ENCODE results near the gene PSMA5. TPM values are rescaled to one million over a fixed set of nuclear protein-coding genes. Genes with fewer than 3 reads are reported as not detected.
A peak's percentile ranks its signal among the peaks of the same experiment; 100 is the strongest.

The PSMA5 gene
- total and polyA plus RNA-seq, 2 of the 4 experiments (the other 2 are of a cell fraction), result 75.5 to 107 TPM

GRCh38 chr1:109394591-109395281, 31.5 kb downstream of the PSMA5 start:
- peak overlapping the region; percentile 91; the same call in 1 of the 2 replicates for H3K23ac ChIP-seq (ENCODE audit: low read depth, low read length)
- in situ Hi-C loops (cut with MboI; ENCODE audit: low sequenced_read_pairs) (loop anchor here (5.0 kb wide), 1 partner anchor 117 kb away; no protein-coding TSS in a partner anchor), dilution Hi-C loops (cut with HindIII; ENCODE audit: low sequenced_read_pairs, unreplicated experiment) (no loop called here), intact Hi-C loops (cut with micrococcal nuclease) (loop anchor here (5.0 kb wide), 1 partner anchor 97 kb away; no protein-coding TSS in a partner anchor)
- peak overlapping the region; percentile 49; the same call in 1 of the 2 replicates for H3K4me2 ChIP-seq (ENCODE audit: low read depth, low read length)
- no peaks in the 10 kb centered on the region for H3K36me3 ChIP-seq (ENCODE audit: control insufficient read depth, insufficient read depth, low read length)
- ATAC-seq (ENCODE audit: low read depth) (no peak), DNase-seq (no peak)
- peaks cover 7% of the 10 kb centered on the region; the same call in 1 of the 2 replicates for H4K20me1 ChIP-seq (ENCODE audit: insufficient read depth, low read length)
- CTCF ChIA-PET, result interaction anchor here (1.3 to 1.5 kb wide), 2 partner anchors 112 to 194 kb away, joined by 4 read pairs; partner anchors contain the start of gene PSRC1
- peak overlapping the region; percentile 56; the same call in 1 of the 2 replicates for H4K91ac ChIP-seq (ENCODE audit: insufficient read depth, low read depth, low read length)
- WGBS, 2 experiments (ENCODE audit: extremely low coverage in 2 of 2, insufficient read length in 1 of 2), result 100% methylated on average over 1 of the region's 5 CpGs; no CpG with 5 or more reads in 1 of the 2 experiments
- peak overlapping the region; percentile 72; the same call in 1 of the 2 replicates for H4K5ac ChIP-seq (ENCODE audit: low read depth, low read length)
- peak overlapping the region in 1 of 2 experiments; percentile 20; a peak in 1 of 4 replicates for H4K8ac ChIP-seq (ENCODE audit: low read depth in 2 of 2, low read length in 2 of 2)
- H3K27ac ChIP-seq (ENCODE audit: insufficient read depth, low read length), result peak overlapping the region; percentile 20; the same call in 1 of the 2 replicates
- no peaks in the 10 kb centered on the region for H3K9me3 ChIP-seq (ENCODE audit: control insufficient read depth, insufficient read depth, low read length)
- no peaks in the 10 kb centered on the region for H3K27me3 ChIP-seq (ENCODE audit: control insufficient read depth, insufficient read depth, low read length)
- H3K4me3 ChIP-seq (ENCODE audit: insufficient read depth, low read depth, low read length), result no peak overlapping the region
- peaks cover 13% of the 10 kb centered on the region for H3K9me1 ChIP-seq (ENCODE audit: insufficient read depth, low read length)
- peak overlapping the region; percentile 65; the same call in 1 of the 2 replicates for H3K18ac ChIP-seq (ENCODE audit: low read depth, low read length)
- H3K79me1 ChIP-seq (ENCODE audit: low read depth in 1 of 2, low read length in 2 of 2), result peaks cover 14 to 61% of the 10 kb centered on the region in 2 experiments
- peak overlapping the region; percentile 89 for H2BK120ac ChIP-seq (ENCODE audit: low read depth, low read length)
- H2AK5ac ChIP-seq (ENCODE audit: low read depth, low read length), result no peak overlapping the region
- no peak overlapping the region; the same call in 2 of the 3 replicates for H2BK15ac ChIP-seq (ENCODE audit: low read depth, low read length)
- BruUV-seq (replicated peaks), result no TSS peak
- H2BK20ac ChIP-seq (ENCODE audit: low read depth, low read length), result peak overlapping the region; percentile 73
- H3K4ac ChIP-seq (ENCODE audit: low read depth, low read length), result peak overlapping the region; percentile 69
- POLR2A ChIA-PET (ENCODE audit: unreplicated experiment), result no interaction called here
- H3K9ac ChIP-seq (ENCODE audit: low read depth, low read length), result peak overlapping the region; percentile 31; the same call in 1 of the 2 replicates
- peak overlapping the region; percentile 81 for H3K14ac ChIP-seq (replicated peaks; ENCODE audit: low read depth, low read length)
- H3K4me1 ChIP-seq (ENCODE audit: control insufficient read depth, insufficient read depth, low read length), result peaks cover 19% of the 10 kb centered on the region
- peak overlapping the region; percentile 91 for H2BK5ac ChIP-seq (ENCODE audit: low read depth, low read length, poor library complexity, severe bottlenecking)
- H2AFZ ChIP-seq (replicated peaks; ENCODE audit: low read length, poor library complexity), result no peak overlapping the region
- H3K56ac ChIP-seq (ENCODE audit: extremely low read depth, insufficient read depth, low read length), result no peak overlapping the region
- no peak overlapping the region for H2AK9ac ChIP-seq (replicated peaks; ENCODE audit: low read depth, low read length, poor library complexity)
- TF ChIP-seq MAZ (IDR thresholded peaks at IDR 0.05; ENCODE audit: borderline replicate concordance, low read depth, low read length) (no peak), ELK1 (IDR thresholded peaks at IDR 0.05; ENCODE audit: borderline replicate concordance, low read depth, low read length) (no peak), MAFK (IDR thresholded peaks at IDR 0.05; ENCODE audit: low read depth, low read length) (no peak), MXI1 (IDR thresholded peaks at IDR 0.05; ENCODE audit: borderline replicate concordance, low read depth, low read length) (no peak), CEBPB (IDR thresholded peaks at IDR 0.05; ENCODE audit: low read depth, low read length) (no peak), BHLHE40 (IDR thresholded peaks at IDR 0.05; ENCODE audit: low read depth, low read length) (no peak), RFX5 (IDR thresholded peaks at IDR 0.05; ENCODE audit: low read depth, low read length) (no peak), USF2 (IDR thresholded peaks at IDR 0.05; ENCODE audit: low read depth, low read length) (no peak), CHD1 (IDR thresholded peaks at IDR 0.05; ENCODE audit: low read depth, low read length) (no peak), RAD21 (IDR thresholded peaks at IDR 0.05; ENCODE audit: low read length) (no peak), FOS (IDR thresholded peaks at IDR 0.05; ENCODE audit: low read depth, low read length) (no peak), POLR2A (IDR thresholded peaks at IDR 0.05; ENCODE audit: low read depth, low read length) (no peak), RCOR1 (IDR thresholded peaks at IDR 0.05; ENCODE audit: insufficient replicate concordance, low read length) (no peak), SMC3 (IDR thresholded peaks at IDR 0.05; ENCODE audit: low read depth, low read length) (no peak)
